Measurements from ENCODE around the gene CLCN1.

DNA sequence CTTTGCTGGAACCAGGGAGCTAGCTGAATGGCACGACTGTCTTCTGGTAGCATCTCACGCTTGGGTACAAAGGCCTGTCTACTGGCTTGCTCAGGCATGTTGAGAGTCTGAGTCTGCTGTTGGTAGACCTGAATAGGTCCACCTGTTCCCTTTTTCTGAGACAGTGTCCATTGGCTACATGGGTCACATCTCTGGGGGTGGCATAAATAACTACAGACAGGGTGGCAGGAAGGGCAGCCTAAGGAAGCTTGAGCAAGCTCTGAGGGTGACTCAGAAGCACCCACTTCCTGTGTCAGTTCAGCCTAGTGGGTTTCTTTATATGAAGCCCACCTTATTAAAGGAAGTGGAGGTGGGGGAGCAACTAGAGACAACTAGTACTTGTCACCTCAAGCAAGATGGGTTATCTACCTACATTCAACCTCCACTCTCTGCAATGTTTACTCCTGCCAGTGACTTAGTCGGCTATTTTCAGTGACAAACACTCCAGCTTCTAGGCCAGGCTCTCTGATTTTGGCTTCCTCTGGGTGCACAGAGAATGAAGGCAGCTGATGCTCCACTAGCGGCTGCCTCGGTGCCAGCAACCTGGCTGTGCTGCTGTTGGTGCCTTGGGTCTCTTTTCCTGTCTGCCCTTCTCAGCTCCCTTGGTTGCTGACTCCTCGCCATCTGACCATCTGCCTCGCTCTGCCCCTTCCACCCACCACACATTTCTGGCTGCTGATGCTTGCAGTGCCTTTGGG lies 59.6 kb downstream of the CLCN1 start:
- TF ChIP-seq POLR2AphosphoS5 (IDR thresholded peaks at IDR 0.05; ENCODE audit: insufficient read depth, low read depth, low read length) (no peak), POLR2A (IDR thresholded peaks at IDR 0.05; ENCODE audit: low read depth, low read length) (no peak), JUN (IDR thresholded peaks at IDR 0.05; ENCODE audit: borderline replicate concordance, insufficient read depth, insufficient read length, low read depth) (peak; percentile 5), EZH2 (IDR thresholded peaks at IDR 0.05; ENCODE audit: borderline replicate concordance, low read depth, low read length, severe bottlenecking) (no peak)
- TF ChIP-seq, protein P1, sequence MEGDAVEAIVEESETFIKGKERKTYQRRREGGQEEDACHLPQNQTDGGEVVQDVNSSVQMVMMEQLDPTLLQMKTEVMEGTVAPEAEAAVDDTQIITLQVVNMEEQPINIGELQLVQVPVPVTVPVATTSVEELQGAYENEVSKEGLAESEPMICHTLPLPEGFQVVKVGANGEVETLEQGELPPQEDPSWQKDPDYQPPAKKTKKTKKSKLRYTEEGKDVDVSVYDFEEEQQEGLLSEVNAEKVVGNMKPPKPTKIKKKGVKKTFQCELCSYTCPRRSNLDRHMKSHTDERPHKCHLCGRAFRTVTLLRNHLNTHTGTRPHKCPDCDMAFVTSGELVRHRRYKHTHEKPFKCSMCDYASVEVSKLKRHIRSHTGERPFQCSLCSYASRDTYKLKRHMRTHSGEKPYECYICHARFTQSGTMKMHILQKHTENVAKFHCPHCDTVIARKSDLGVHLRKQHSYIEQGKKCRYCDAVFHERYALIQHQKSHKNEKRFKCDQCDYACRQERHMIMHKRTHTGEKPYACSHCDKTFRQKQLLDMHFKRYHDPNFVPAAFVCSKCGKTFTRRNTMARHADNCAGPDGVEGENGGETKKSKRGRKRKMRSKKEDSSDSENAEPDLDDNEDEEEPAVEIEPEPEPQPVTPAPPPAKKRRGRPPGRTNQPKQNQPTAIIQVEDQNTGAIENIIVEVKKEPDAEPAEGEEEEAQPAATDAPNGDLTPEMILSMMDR (IDR thresholded peaks at IDR 0.05; ENCODE audit: extremely low read depth in 1 of 2, insufficient read depth in 1 of 2, low read depth in 1 of 2, low read length in 2 of 2): no peak
- TF ChIP-seq, protein P2, sequence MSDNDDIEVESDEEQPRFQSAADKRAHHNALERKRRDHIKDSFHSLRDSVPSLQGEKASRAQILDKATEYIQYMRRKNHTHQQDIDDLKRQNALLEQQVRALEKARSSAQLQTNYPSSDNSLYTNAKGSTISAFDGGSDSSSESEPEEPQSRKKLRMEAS (IDR thresholded peaks at IDR 0.05; ENCODE audit: insufficient read depth, insufficient read length): no peak
